NK-92 treated with Interleukin-12 subunit alpha and Interleukin-12 subunit beta, amount 100 ng/mL, for 24 hours (cell line): ENCODE data around the gene OTOP1.
"Not testable (repeated sequence)": the region's sequence is repeated elsewhere in the genome, so short reads cannot be mapped to it uniquely, and the experiment has no call there.

Experiments used
- DNase-seq: peaks from one replicate; lab custom pipeline; 2025; lab: John Stamatoyannopoulos, UW

The OTOP1 gene

DNA sequence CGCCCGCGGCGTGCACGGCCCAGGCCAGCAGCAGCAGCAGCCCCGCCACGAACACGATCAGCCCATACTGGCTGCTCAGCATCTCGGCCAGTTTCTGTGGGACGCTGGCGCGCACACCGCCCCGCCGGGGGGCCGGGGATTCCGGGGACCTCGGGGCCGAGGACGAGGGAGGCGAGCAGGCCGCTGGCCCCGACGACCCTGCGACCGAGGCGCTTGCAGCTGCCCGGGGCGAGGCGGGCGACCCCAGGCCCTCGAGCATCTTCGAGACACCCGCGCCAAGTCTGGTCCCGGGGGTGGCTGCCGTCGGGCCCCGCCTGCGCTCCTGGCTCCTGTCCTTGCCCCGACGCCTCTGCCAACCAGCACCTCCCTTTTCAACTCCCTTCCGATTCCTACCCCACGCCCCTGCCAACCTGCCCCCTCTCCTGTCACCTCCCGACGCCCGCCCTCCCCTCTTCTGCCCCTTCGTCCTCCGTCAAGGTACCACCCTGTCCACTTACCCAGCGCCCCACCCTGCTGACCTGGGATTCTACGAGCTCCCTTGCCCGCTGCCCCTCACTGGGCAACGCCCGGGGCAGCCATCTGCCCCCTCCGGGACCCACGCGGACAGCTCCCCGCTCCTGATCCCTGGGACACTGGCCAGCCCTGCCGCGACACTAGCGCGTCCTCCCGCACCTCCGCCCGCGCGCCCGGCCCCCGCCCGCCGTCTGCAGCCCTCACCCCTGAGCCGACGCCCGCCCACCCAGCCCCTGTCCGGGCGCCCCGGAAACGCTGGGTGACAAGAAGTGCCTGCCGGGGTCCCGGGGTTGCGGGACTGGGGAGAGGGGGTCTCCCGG, at the start of gene OTOP1:
TSS of gene OTOP1 (minus strand) at position 324 of the 833 bp plus-strand sequence. CDS start at position 259, 65 bp downstream.
- DNase-seq: no peak

- DNase-seq: no peak
Measured at GRCh38 chr4:4274226-4274625, 47.5 kb upstream of the OTOP1 start.

DNA sequence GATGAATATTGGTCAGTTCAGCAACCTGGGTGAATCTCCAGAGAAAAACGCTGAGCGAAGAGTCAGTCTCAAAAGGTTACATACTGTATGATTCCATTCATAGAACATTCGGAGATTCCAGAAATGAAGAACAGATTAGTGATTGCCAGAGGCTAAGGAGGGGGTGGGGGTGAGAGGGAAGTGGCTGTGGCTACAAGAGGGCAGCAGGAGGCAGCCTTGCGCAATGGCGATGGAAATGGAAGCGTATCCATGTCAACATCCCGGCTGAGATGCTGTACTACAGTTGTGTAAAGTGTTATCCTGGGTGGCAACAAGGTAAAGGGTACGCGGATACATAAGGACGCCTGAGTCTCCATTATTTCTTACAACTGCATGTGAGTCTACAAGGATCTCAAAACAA, 45.2 kb upstream of the OTOP1 start:
- no peak for DNase-seq

GRCh38 chr4:4270529-4270928, 43.8 kb upstream of the OTOP1 start:
- no peak for DNase-seq

DNA sequence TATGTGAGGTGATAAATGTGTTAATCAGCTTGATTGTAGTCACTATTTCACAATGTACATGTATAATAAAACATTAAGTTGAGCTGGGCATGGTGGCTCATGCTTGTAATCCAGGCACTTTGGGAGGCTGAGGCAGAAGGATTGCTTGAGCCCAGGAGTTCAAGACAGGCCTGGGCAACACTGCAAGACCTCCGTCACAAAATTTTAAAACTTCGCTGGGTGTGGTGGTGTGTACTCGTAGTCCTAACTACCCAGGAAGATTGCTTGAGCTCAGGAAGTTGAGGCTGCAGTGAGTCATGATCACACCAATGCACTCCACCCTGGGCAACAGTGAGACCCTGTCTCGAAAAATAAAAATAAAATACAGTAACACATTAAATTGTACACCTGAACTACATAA, 43.1 kb upstream of the OTOP1 start:
- DNase-seq: peak; percentile 19

DNA sequence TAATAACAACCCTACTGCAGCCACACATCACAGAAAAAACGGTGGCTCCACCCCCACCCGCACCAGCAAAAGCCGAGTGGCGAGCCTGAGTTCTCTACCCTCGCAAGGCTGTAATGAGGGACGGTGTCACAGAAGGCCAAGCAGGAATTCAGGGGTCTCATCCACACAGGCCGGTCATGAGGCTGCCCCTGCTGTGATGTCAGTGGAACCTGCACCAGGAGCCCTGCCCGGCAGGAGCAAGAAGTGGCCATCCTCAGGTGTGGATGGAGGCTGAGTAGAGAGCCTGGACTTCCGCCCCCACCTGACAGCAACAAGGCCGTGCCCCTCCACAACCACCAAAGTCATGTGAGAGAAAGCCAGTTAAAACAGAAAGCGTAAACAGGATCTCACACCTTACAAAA, 42.6 kb upstream of the OTOP1 start:
- peak; percentile 13 for DNase-seq

GRCh38 chr4:4268776-4269175, 42.0 kb upstream of the OTOP1 start:
- no peak for DNase-seq

DNA sequence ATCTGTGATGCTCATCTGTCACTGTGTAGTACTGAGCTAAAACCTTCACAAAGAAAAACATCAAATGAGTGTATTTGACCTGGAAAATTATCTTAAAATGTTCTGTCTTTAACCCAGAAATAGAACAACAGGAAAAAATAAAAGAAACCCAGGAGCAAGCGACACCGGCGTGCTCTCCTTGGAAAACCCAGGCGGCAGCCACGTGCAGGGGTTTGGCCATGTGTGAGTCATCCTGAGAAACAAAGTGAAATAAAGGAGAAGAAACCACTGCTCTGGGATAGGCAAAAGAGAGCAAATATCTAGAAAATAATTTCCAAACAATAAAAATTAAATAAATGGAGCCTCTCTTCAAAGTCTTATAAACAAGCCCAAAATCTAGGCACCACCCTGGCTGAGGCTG, 41.3 kb upstream of the OTOP1 start:
- no peak for DNase-seq

DNA sequence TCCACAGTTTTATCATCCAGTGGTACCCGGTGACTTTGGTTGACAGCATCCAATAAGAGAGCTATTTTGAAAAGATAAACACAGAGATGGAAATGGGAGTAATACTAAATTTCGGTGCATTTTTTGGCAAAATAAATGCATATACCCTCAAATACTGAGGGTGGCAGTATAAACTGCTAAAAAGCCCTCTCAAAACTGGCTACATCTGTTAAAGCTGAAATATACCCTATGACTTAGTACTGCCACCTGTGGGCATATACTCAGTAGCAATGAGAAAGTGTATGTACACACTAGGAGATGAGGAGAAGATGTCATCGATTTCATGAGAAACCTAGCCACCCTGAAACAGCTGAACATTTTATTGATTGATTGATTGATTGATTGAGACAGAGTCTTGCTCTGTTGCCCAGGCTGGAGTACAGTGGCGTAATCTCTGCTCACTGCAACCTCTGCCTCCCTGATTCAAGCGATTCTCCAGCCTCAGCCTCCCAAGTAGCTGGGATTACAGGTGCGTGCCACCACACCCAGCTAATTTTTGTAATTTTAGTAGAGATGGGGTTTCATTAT, 33.5 kb upstream of the OTOP1 start:
- DNase-seq: no peak

DNA sequence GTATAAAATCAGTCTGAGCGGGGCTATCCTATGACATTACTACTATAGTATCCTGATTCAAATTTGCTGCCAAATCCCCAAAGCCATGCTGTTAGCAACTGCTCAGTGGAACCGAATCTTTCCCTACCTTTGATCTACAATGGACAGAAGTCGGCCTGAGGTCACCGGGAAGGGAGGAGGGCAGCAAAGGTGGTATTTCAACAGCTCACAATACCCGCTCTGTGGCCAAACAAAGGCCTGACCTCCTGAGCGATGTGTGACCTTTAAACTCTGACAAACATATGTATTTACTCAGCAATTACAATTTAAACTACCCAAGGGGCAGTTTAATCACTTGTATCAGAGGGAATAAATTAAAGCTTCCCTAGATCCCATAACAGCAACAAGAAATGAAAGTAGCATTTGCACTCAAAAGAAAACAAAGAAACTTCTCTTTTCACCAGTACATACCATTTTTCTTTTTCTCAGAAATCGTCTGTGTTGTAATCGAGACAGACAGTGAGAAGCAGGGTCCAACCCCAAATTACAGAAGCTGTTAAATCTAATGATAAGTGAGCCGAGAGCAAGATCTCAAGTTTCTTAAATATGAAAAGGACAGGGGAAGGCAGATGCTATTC, 32.9 kb upstream of the OTOP1 start:
- DNase-seq: no peak

DNA sequence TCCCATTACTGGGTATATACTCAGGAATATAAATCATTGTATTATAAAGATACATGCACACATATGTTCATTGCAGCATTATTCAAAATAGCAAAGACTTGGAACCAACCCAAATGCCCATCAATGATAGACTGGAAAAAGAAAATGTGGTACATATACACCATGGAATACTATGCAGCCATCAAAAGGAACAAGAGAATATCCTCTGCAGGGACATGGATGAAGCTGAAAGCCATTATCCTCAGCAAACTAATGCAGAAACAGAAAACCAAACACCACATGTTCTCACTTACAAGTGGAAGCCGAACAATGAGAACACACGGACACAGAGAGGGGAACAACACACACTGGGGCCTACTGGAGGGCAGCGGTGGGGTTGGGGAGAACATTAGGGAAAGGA, 31.0 kb upstream of the OTOP1 start:
- not testable (repeated sequence) for DNase-seq

DNA sequence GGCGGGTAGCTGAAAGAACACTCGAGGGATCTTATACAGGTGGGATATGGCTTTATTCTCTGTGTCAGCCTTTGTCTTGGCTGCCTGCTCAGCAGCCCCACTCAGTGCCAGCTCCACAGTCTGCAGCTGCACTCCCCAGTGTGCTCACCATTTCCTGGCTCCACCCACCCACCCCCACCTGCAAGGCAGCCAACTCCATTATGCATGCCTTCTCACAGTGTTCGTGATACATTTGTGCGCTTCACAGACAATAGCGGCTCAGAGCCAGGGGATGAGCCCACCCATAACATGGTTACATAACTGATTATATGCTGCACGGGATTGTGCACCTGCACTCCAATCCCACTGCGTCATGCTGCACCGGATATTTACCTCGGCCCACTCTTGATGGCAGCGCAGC, 30.1 kb upstream of the OTOP1 start:
- DNase-seq: no peak

- no peak for DNase-seq
Measured at GRCh38 chr4:4254666-4255065, 27.9 kb upstream of the OTOP1 start.

GRCh38 chr4:4254199-4254598, 27.5 kb upstream of the OTOP1 start:
- no peak for DNase-seq

DNA sequence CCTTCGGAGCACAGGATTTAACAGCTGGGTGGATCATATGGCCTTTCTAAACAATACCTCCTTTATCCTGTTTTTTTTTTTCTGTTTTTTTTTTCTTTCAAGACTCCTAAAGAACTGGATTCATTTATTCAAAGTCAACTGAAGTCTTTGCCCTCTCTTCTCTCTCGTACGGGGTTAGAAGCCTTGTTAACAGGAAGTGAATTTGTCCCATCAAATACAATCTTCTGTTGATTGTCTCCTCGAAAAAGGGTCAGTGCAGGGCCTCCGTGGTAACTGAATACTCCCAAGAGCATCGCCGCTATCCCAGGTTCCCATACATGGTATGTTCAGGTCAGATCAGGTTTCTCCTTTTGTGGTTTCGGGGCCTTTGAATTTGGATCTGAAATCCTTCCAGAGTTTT, 23.1 kb upstream of the OTOP1 start:
- DNase-seq: no peak

GRCh38 chr4:4249342-4249741, 22.6 kb upstream of the OTOP1 start:
- not testable (repeated sequence) for DNase-seq

DNA sequence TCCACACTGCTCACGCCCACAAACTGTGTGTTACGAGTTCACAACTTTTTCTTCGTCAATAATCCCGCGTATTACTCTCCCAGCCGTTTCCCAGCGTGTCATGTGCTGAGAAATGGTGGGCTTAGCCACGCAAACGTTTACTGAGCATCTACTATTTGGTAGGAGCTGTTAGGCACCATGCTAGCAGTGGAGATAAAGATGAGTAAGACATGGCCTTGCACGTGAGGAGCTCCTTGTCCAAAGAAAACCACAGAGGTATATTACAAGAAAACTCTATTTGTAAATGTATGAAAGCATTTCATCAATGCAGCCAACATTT, 22.1 kb upstream of the OTOP1 start:
- no peak for DNase-seq

DNA sequence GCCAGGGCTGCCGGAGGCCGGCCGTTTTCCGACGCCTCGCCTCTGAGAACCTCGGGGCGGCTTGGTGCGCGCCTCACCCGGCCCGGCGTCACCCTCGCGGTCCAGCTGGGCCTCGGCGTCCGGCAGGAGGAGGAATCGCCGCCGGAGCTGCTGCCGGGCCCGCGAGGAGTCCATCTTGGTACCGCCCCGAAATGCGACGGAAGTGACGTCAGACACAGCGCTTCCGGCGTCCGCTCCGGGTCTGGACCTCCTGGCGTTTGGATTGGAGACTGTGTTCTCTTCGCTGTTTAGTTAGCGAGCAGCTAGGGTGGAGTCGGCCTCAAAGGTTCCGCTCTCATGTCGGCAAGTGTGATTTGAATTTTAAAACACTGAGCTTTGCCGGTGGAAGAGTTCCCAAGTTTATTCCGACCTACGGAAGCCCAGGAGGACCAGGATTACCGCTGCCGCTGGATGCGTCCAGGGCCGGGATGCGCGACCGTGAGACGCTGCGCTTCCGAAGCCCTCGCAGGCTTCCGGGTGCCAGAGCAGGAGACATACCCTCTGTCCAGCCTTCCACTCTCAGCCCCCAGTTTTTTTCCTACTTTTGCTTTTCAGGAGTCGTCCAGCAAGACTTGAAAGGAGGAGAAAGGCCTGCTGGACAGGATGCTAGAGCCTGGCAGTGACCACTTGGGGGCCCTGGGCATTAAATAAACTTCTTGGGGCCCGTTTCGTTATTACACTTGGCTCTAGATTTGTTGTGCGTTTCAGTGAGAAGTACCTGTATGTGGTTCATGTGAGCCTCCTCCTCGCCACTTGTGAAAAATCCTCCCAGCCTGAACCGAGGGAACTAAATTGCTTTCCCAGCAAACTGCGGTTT, 21.5 kb upstream of the OTOP1 start, which contains the start of gene TMEM128:
TSS of gene TMEM128 (minus strand) at position 195 of the 856 bp plus-strand sequence. CDS start at position 174, 21 bp downstream.
- DNase-seq: peak; percentile 79

GRCh38 chr4:4247696-4248028, 20.9 kb upstream of the OTOP1 start:
- no peak for DNase-seq

- no peak for DNase-seq
Measured at GRCh38 chr4:4245172-4245571, 18.4 kb upstream of the OTOP1 start.

DNA sequence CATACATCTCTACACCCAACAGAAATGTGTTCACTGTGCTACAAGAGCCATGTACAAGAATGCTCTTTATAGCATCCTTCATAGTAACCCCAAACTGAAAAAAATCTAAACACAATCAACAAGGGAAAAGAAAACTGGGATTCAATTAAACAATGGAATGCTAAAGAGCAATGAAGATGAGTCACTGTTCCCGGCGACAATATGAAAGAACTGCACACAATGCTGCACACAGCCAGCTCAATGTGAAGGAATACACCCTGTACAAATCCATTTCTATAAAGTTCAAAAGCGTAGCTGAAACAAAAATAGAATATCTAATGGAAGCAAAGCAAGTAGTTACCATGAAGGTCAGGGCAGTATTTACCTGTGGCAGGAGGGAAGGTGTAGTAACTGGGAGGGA, 12.8 kb upstream of the OTOP1 start:
- DNase-seq: not testable (repeated sequence)

DNA sequence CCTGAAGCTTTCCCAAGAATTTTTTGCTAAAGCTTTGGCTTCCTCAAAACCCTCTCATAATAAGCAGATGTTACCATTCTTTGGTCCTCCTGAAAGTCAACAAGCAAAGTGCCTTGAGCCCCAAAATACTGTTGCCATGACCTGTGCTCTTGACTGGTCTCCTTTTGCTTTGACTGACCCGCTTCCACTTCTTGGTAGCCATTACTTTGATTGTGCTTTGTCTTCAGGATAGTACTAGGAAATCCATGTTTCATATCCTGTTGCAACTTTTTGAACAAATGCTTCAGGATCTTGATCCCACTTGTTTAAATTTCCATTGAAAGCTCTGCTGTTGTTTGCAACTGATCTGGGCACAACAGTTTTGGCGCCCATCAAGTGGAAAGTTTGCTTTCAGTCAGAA, 6.9 kb upstream of the OTOP1 start:
- DNase-seq: no peak

- no peak for DNase-seq
Measured at GRCh38 chr4:4228356-4228668, 1.6 kb upstream of the OTOP1 start.
